GM21825 (cell line): ENCODE data around the gene CLCNKB.
"Not testable (repeated sequence)": the region's sequence is repeated elsewhere in the genome, so short reads cannot be mapped to it uniquely, and the experiment has no call there.

ENCODE experiments used
- ATAC-seq: cut with Tn5 transposase; IDR thresholded peaks from one replicate; pipeline ENCODE4 v1.9.1; 2021; ENCODE audit warnings: mild to moderate bottlenecking, moderate library complexity; ENCODE audit not compliant: unreplicated experiment

CLCNKB gene

GRCh38 chr1:16043521-16043920 lies at the start of gene CLCNKB:
CLCNKB (plus strand) TSS chr1:16043782; CDS start chr1:16044493, 711 bp downstream.
- ATAC-seq: no peak

GRCh38 chr1:15994081-15994480 lies 49.5 kb upstream of the CLCNKB start:
- no peak for ATAC-seq

- no peak for ATAC-seq
These were observed 48.8 kb upstream of the CLCNKB start for GRCh38 chr1:15994590-15995351.

GRCh38 chr1:15997076-15997585 lies 46.5 kb upstream of the CLCNKB start:
- ATAC-seq: no peak

- no peak for ATAC-seq
These were observed 45.8 kb upstream of the CLCNKB start for GRCh38 chr1:15997637-15998280.

GRCh38 chr1:15998929-15999328 lies 44.7 kb upstream of the CLCNKB start:
- ATAC-seq: no peak

GRCh38 chr1:16001274-16001673 lies 42.3 kb upstream of the CLCNKB start:
- ATAC-seq: not testable (repeated sequence)

- no peak for ATAC-seq
These were observed 38.0 kb upstream of the CLCNKB start for GRCh38 chr1:16005597-16005996.

GRCh38 chr1:16006010-16006409 lies 37.6 kb upstream of the CLCNKB start:
- no peak for ATAC-seq

GRCh38 chr1:16006552-16007485 lies 36.8 kb upstream of the CLCNKB start:
- ATAC-seq: no peak

- no peak for ATAC-seq
These were observed 35.8 kb upstream of the CLCNKB start for GRCh38 chr1:16007671-16008341.

GRCh38 chr1:16009030-16009460 lies 34.5 kb upstream of the CLCNKB start:
- no peak for ATAC-seq

- ATAC-seq: no peak
These were observed 33.9 kb upstream of the CLCNKB start for GRCh38 chr1:16009678-16010077.

GRCh38 chr1:16010837-16011236 lies 32.7 kb upstream of the CLCNKB start:
- ATAC-seq: no peak

- no peak for ATAC-seq
These were observed 31.5 kb upstream of the CLCNKB start for GRCh38 chr1:16011936-16012589.

- no peak for ATAC-seq
These were observed 30.9 kb upstream of the CLCNKB start for GRCh38 chr1:16012590-16013219.

- ATAC-seq: no peak
These were observed 30.2 kb upstream of the CLCNKB start for GRCh38 chr1:16013220-16013907.

GRCh38 chr1:16013908-16014258 lies 29.7 kb upstream of the CLCNKB start:
- ATAC-seq: no peak
